Measurements from ENCODE around the gene PLEKHA5. TPM values are rescaled to one million over a fixed set of nuclear protein-coding genes. Genes with fewer than 3 reads are reported as not detected.

PLEKHA5 gene
- 27.6 TPM in 2 replicates for total RNA-seq

GRCh38 chr12:19129486-19130223, at the start of gene PLEKHA5:
TSS of gene PLEKHA5 (plus strand) at chr12:19129733. CDS start at chr12:19129800, 67 bp downstream.

All from uterine smooth muscle cell (primary cell).